Fibroblast of mammary gland (primary cell): ENCODE results near the gene YTHDF1.

Experiments
- DNase-seq: peaks from one replicate; pipeline ENCODE4 v3.0.0-alpha.2; 2010; ENCODE audit warnings: low read depth
- H3K4me3 ChIP-seq: 2 replicates; pipeline ENCODE4 v1.5.1; 2011; ENCODE audit warnings: low read depth, mild to moderate bottlenecking, low read length, moderate library complexity; ENCODE audit not compliant: control insufficient read depth
- CTCF ChIP-seq: conservative IDR thresholded peaks from 2 replicates; pipeline ENCODE4 v1.5.1; 2011; ENCODE audit warnings: low read depth, low read length, inconsistent platforms; ENCODE audit not compliant: control insufficient read depth, insufficient read depth

The YTHDF1 gene

GRCh38 chr20:63196768-63197470 lies 19.0 kb downstream of the YTHDF1 start:
- DNase-seq: no peak
- no peak for TF ChIP-seq CTCF
- H3K4me3 ChIP-seq: no peak overlapping the region

GRCh38 chr20:63194797-63195173 lies 21.1 kb downstream of the YTHDF1 start:
- DNase-seq: no peak
- no peak overlapping the region for H3K4me3 ChIP-seq
- no peak for TF ChIP-seq CTCF

GRCh38 chr20:63194007-63194796 lies 21.7 kb downstream of the YTHDF1 start:
- TF ChIP-seq CTCF: no peak
- H3K4me3 ChIP-seq: no peak overlapping the region
- DNase-seq: no peak

GRCh38 chr20:63192721-63193120 lies 23.2 kb downstream of the YTHDF1 start:
- TF ChIP-seq CTCF: no peak
- DNase-seq: no peak
- H3K4me3 ChIP-seq: no peak overlapping the region

- no peak for TF ChIP-seq CTCF
- H3K4me3 ChIP-seq: no peak overlapping the region
- no peak for DNase-seq
These were observed 24.5 kb downstream of the YTHDF1 start for GRCh38 chr20:63191400-63191799.

- DNase-seq: no peak
- H3K4me3 ChIP-seq: no peak overlapping the region
- no peak for TF ChIP-seq CTCF
These were observed 25.1 kb downstream of the YTHDF1 start for GRCh38 chr20:63190828-63191227.
